ENCODE results near the gene IRGC.
"Not testable (repeated sequence)": the region's sequence is repeated elsewhere in the genome, so short reads cannot be mapped to it uniquely, and the experiment has no call there.

The IRGC gene

GRCh38 chr19:43760941-43761340, 45.1 kb downstream of the IRGC start:
- in situ Hi-C loops (cut with MboI; ENCODE audit: low sequenced_read_pairs), result no loop called here
- H3K36me3 ChIP-seq (replicated peaks), result peaks cover 7% of the 10 kb centered on the region
- no peak for DNase-seq (ENCODE audit: low spot score in 2 of 2)
- H3K9me3 ChIP-seq, result no peaks in the 10 kb centered on the region
- no peak overlapping the region for H3K4me3 ChIP-seq
- peaks cover 2% of the 10 kb centered on the region for H3K4me1 ChIP-seq
- H3K27me3 ChIP-seq (ENCODE audit: low read depth), result no peaks in the 10 kb centered on the region

- H3K36me3 ChIP-seq (replicated peaks), result no peaks in the 10 kb centered on the region
- no peaks in the 10 kb centered on the region; the same call in 1 of the 2 replicates for H3K4me1 ChIP-seq
- no peaks in the 10 kb centered on the region for H3K27me3 ChIP-seq (ENCODE audit: low read depth)
- in situ Hi-C loops (cut with MboI; ENCODE audit: low sequenced_read_pairs), result no loop called here
- no peak for DNase-seq (ENCODE audit: low spot score in 2 of 2)
- H3K4me3 ChIP-seq, result no peak overlapping the region
- no peaks in the 10 kb centered on the region for H3K9me3 ChIP-seq
Measured at GRCh38 chr19:43762814-43763213, 46.9 kb downstream of the IRGC start.

- in situ Hi-C loops (cut with MboI; ENCODE audit: low sequenced_read_pairs), result no loop called here
- Histone ChIP-seq H3K4me3 (no peak overlapping the region), H3K27me3 (ENCODE audit: low read depth) (no peaks in the 10 kb centered on the region), H3K36me3 (replicated peaks) (no peaks in the 10 kb centered on the region), H3K4me1 (no peaks in the 10 kb centered on the region; the same call in 1 of the 2 replicates), H3K9me3 (no peaks in the 10 kb centered on the region)
- DNase-seq (ENCODE audit: low spot score in 2 of 2), result no peak
Measured at GRCh38 chr19:43763473-43763939, 47.6 kb downstream of the IRGC start.

GRCh38 chr19:43764684-43765083, 48.8 kb downstream of the IRGC start:
- H3K27me3 ChIP-seq (ENCODE audit: low read depth); H3K4me3 ChIP-seq; in situ Hi-C loops (cut with MboI; ENCODE audit: low sequenced_read_pairs); H3K36me3 ChIP-seq (replicated peaks); DNase-seq (ENCODE audit: low spot score in 2 of 2); H3K9me3 ChIP-seq; H3K4me1 ChIP-seq: not testable (repeated sequence)

GRCh38 chr19:43765109-43765876, 49.4 kb downstream of the IRGC start:
- no peaks in the 10 kb centered on the region for H3K9me3 ChIP-seq
- no peak for DNase-seq (ENCODE audit: low spot score in 2 of 2)
- H3K36me3 ChIP-seq (replicated peaks), result no peaks in the 10 kb centered on the region
- H3K4me3 ChIP-seq, result no peak overlapping the region
- in situ Hi-C loops (cut with MboI; ENCODE audit: low sequenced_read_pairs), result no loop called here
- H3K27me3 ChIP-seq (ENCODE audit: low read depth), result no peaks in the 10 kb centered on the region
- no peaks in the 10 kb centered on the region for H3K4me1 ChIP-seq

GRCh38 chr19:43766755-43767043, 50.8 kb downstream of the IRGC start:
- H3K27me3 ChIP-seq (ENCODE audit: low read depth), result no peaks in the 10 kb centered on the region
- no peak overlapping the region for H3K4me3 ChIP-seq
- H3K36me3 ChIP-seq (replicated peaks), result no peaks in the 10 kb centered on the region
- no peak for DNase-seq (ENCODE audit: low spot score in 2 of 2)
- in situ Hi-C loops (cut with MboI; ENCODE audit: low sequenced_read_pairs), result no loop called here
- H3K4me1 ChIP-seq, result no peaks in the 10 kb centered on the region
- H3K9me3 ChIP-seq, result no peaks in the 10 kb centered on the region

- Histone ChIP-seq H3K4me1 (no peaks in the 10 kb centered on the region), H3K27me3 (ENCODE audit: low read depth) (no peaks in the 10 kb centered on the region), H3K9me3 (no peaks in the 10 kb centered on the region), H3K36me3 (replicated peaks) (no peaks in the 10 kb centered on the region), H3K4me3 (no peak overlapping the region)
- in situ Hi-C loops (cut with MboI; ENCODE audit: low sequenced_read_pairs), result no loop called here
- no peak for DNase-seq (ENCODE audit: low spot score in 2 of 2)
Measured at GRCh38 chr19:43767316-43767715, 51.4 kb downstream of the IRGC start.

GRCh38 chr19:43767818-43768217, 51.9 kb downstream of the IRGC start:
- Histone ChIP-seq H3K27me3 (ENCODE audit: low read depth) (no peaks in the 10 kb centered on the region), H3K4me1 (no peaks in the 10 kb centered on the region), H3K36me3 (replicated peaks) (no peaks in the 10 kb centered on the region), H3K4me3 (no peak overlapping the region), H3K9me3 (no peaks in the 10 kb centered on the region)
- in situ Hi-C loops (cut with MboI; ENCODE audit: low sequenced_read_pairs), result no loop called here
- no peak for DNase-seq (ENCODE audit: low spot score in 2 of 2)

- Histone ChIP-seq H3K36me3 (replicated peaks) (no peaks in the 10 kb centered on the region), H3K4me3 (no peak overlapping the region), H3K4me1 (no peaks in the 10 kb centered on the region), H3K27me3 (ENCODE audit: low read depth) (no peaks in the 10 kb centered on the region), H3K9me3 (no peaks in the 10 kb centered on the region)
- in situ Hi-C loops (cut with MboI; ENCODE audit: low sequenced_read_pairs), result no loop called here
- DNase-seq (ENCODE audit: low spot score in 2 of 2), result no peak
Measured at GRCh38 chr19:43768273-43769050, 52.6 kb downstream of the IRGC start.

GRCh38 chr19:43769256-43769655, 53.4 kb downstream of the IRGC start:
- Histone ChIP-seq H3K9me3 (no peaks in the 10 kb centered on the region), H3K4me3 (no peak overlapping the region), H3K4me1 (no peaks in the 10 kb centered on the region), H3K27me3 (ENCODE audit: low read depth) (no peaks in the 10 kb centered on the region), H3K36me3 (replicated peaks) (no peaks in the 10 kb centered on the region)
- DNase-seq (ENCODE audit: low spot score in 2 of 2), result no peak
- in situ Hi-C loops (cut with MboI; ENCODE audit: low sequenced_read_pairs), result no loop called here
